SK-N-SH treated with all-trans-retinoic acid at 6 μM for 48 hours (cell line): ENCODE data around the gene TOMM20.

Source experiments
- TCF4 ChIP-seq: fragments of 250-450 bp; sonication (Bioruptor Pico); IDR thresholded peaks from 2 replicates; pipeline ENCODE4 v1.8.0; 2021; ENCODE audit warnings: mild to moderate bottlenecking, moderate library complexity, borderline replicate concordance
- ZNF565 ChIP-seq: fragments of 450-650 bp; formaldehyde crosslinking; conservative IDR thresholded peaks from 2 replicates; pipeline ENCODE4 v1.5.0; 2020; ENCODE audit warnings: low read depth, mild to moderate bottlenecking, moderate library complexity

DNA sequence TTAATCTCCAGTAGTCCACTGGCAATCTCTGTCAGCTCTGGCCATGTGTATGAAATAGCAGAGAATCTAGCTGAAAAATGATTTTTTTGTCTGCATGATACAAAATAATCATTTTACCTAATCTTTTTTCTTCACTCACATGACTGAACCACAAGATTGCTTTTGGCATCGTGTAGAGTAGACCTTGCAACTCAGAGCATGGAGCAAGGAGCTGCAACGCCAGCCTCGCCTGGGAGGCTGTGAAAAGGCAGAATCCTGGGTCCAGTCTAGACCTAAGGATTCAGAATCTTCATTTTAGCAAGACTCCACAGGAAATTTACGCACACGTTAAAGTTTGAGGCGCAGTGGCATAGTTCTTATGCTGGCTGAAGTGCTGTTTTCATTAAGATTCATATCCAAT, 40.2 kb downstream of the TOMM20 start:
- TF ChIP-seq ZNF565 (CRISPR knock-in tag) (no peak), TCF4 (CRISPR knock-in tag) (no peak)
